Hepatocyte (in vitro differentiated cells): ENCODE data around the gene PIANP. TPM values are rescaled to one million over a fixed set of nuclear protein-coding genes. Genes with fewer than 3 reads are reported as not detected.
A peak's percentile ranks its signal among the peaks of the same experiment; 100 is the strongest.

Source experiments
- DNase-seq: peaks from one replicate; pipeline ENCODE4 v3.0.0-alpha.2; 2016; ENCODE audit warnings: low spot score
- H2AFZ ChIP-seq: fragments of 200-600 bp; sonication (generic); 2 replicates; pipeline ENCODE4 v1.6.0; 2016; ENCODE audit warnings: antibody characterized with exemption, mild to moderate bottlenecking
- H3K27ac ChIP-seq: fragments of 200-600 bp; sonication (generic); 2 replicates; pipeline ENCODE4 v1.5.1; 2016; ENCODE audit warnings: mild to moderate bottlenecking
- H3K27me3 ChIP-seq: fragments of 200-600 bp; sonication (generic); 2 replicates; pipeline ENCODE4 v1.6.1; 2016
- H3K36me3 ChIP-seq: fragments of 200-600 bp; sonication (generic); replicated peaks from 2 replicates; pipeline ENCODE4 v1.5.1; 2016; ENCODE audit warnings: low read depth; ENCODE audit not compliant: insufficient read depth
- H3K4me1 ChIP-seq: fragments of 200-600 bp; sonication (generic); 2 replicates; pipeline ENCODE4 v1.5.1; 2016; ENCODE audit warnings: mild to moderate bottlenecking, moderate library complexity; ENCODE audit not compliant: insufficient read depth
- H3K4me2 ChIP-seq: fragments of 200-600 bp; sonication (generic); 2 replicates; pipeline ENCODE4 v1.6.0; 2016
- H3K4me3 ChIP-seq: fragments of 200-600 bp; sonication (generic); 2 replicates; pipeline ENCODE4 v1.5.1; 2016; ENCODE audit warnings: mild to moderate bottlenecking
- H3K79me2 ChIP-seq: fragments of 200-600 bp; sonication (generic); 2 replicates; pipeline ENCODE4 v1.6.0; 2017; ENCODE audit warnings: mild to moderate bottlenecking
- H3K9me2 ChIP-seq: fragments of 200-600 bp; sonication (generic); replicated peaks from 2 replicates; pipeline ENCODE4 v1.6.0; 2017; ENCODE audit warnings: mild to moderate bottlenecking; ENCODE audit not compliant: insufficient read depth
- H3K9me3 ChIP-seq: fragments of 200-600 bp; sonication (generic); 2 replicates; pipeline ENCODE4 v1.5.1; 2016; ENCODE audit warnings: low read depth, mild to moderate bottlenecking
- H4K20me1 ChIP-seq: fragments of 200-600 bp; sonication (generic); 2 replicates; pipeline ENCODE4 v1.6.0; 2016; ENCODE audit warnings: mild to moderate bottlenecking; ENCODE audit not compliant: insufficient read depth, poor library complexity, severe bottlenecking
- EZH2 ChIP-seq: fragments of 200-600 bp; sonication (generic); IDR thresholded peaks from 2 replicates; pipeline ENCODE4 v1.6.1; 2016; ENCODE audit warnings: antibody characterized with exemption, mild to moderate bottlenecking, borderline replicate concordance
- EZH2phosphoT487 ChIP-seq: fragments of 200-600 bp; sonication (generic); IDR thresholded peaks from one replicate; pipeline ENCODE4 v1.6.1; 2018; ENCODE audit warnings: antibody characterized with exemption, mild to moderate bottlenecking, low read depth, moderate library complexity; ENCODE audit not compliant: unreplicated experiment, severe bottlenecking
- WGBS: methylation state at CpG from one replicate; pipeline ENCODE4 v1.1.6; 2016; ENCODE audit warnings: low lambda C conversion rate; ENCODE audit errors: missing lambda C conversion rate; 5-methylcytosine and 5-hydroxymethylcytosine counted together
- polyA plus RNA-seq: library from polyadenylated mRNA; unstranded; fragments of >200 nt; fragmentation: Nextera tagmentation; extraction: Ambion mirVana; gene quantifications from 2 replicates; pipeline ENCODE4 v1.2.1, GENCODE V29; 2016
- total RNA-seq: library from RNA; depleted of rRNA; stranded (reverse); fragments of >200 nt; gene quantifications from 2 replicates; pipeline ENCODE4 v1.2.3, GENCODE V29; 2014
- TF ChIP-seq, protein P1 (sequence below): fragments of 200-600 bp; sonication (generic); IDR thresholded peaks from 2 replicates; pipeline ENCODE4 v1.5.1; 2016; ENCODE audit warnings: antibody characterized with exemption, mild to moderate bottlenecking; ENCODE audit not compliant: poor library complexity

The PIANP gene
- total and polyA plus RNA-seq, 2 experiments from 2014 or later: 0.17 to 0.95 TPM

- DNase-seq: peak; percentile 63
- H3K79me2 ChIP-seq: no peaks in the 10 kb centered on the region
- no peak overlapping the region for H2AFZ ChIP-seq
- no peak overlapping the region for H3K27ac ChIP-seq
- WGBS: 76% methylated on average over 16 of the region's 17 CpGs
- no peak overlapping the region for H3K4me3 ChIP-seq
- H4K20me1 ChIP-seq: no peaks in the 10 kb centered on the region
- H3K9me3 ChIP-seq: no peaks in the 10 kb centered on the region
- H3K27me3 ChIP-seq: peaks cover 52% of the 10 kb centered on the region
- TF ChIP-seq, protein P1, sequence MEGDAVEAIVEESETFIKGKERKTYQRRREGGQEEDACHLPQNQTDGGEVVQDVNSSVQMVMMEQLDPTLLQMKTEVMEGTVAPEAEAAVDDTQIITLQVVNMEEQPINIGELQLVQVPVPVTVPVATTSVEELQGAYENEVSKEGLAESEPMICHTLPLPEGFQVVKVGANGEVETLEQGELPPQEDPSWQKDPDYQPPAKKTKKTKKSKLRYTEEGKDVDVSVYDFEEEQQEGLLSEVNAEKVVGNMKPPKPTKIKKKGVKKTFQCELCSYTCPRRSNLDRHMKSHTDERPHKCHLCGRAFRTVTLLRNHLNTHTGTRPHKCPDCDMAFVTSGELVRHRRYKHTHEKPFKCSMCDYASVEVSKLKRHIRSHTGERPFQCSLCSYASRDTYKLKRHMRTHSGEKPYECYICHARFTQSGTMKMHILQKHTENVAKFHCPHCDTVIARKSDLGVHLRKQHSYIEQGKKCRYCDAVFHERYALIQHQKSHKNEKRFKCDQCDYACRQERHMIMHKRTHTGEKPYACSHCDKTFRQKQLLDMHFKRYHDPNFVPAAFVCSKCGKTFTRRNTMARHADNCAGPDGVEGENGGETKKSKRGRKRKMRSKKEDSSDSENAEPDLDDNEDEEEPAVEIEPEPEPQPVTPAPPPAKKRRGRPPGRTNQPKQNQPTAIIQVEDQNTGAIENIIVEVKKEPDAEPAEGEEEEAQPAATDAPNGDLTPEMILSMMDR: peak; percentile 43
- no peak for TF ChIP-seq EZH2phosphoT487
- H3K9me2 ChIP-seq: no peaks in the 10 kb centered on the region
- no peak overlapping the region for H3K4me2 ChIP-seq
- H3K36me3 ChIP-seq: no peaks in the 10 kb centered on the region
- H3K4me1 ChIP-seq: peaks cover 10% of the 10 kb centered on the region
Measured at GRCh38 chr12:6697584-6698351, 2.8 kb downstream of the PIANP start.

DNA sequence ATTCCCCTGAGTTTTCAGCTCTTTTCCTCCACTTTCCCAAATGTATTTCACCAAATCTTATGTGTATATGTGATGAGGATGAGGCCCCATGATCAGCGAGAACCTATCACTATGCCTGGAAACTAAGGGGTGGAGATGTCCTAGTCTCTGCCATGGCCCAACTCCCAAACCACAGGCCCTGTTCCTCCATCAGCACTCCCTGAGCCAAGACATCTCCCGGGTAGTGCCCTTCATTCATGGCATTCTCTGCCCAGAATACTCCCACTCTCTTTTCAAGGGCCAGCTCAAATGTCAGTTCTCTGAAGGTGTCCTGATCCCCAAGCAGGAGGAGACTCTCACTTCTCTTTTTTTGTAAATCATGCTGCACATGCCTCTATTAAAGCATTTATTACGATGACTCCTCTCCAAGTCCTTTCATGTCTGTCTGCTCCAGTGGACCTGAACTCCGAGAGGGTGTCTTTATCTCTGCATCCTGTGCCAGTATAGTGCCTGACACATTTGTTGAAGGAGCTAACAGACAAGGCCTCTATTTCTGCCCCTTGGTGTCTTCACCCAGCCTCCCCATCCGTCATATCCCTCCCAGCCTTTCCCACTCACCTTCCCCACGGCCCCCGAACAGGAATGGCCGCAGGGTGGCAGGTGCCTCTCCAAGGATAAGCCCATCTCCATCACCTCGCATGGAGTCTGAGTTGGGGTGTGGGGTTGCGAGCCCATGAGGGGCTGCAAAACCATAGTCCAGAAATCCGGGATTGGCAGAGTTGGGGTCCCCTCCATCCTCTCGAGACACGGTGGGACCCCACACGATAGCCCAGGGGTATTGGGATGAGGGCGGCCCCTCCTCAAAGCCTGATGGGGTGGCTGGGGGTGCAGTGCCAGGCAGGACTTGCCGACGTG, 3.7 kb downstream of the PIANP start:
- Histone ChIP-seq H3K79me2 (no peaks in the 10 kb centered on the region), H2AFZ (no peak overlapping the region), H3K4me2 (no peak overlapping the region), H3K9me3 (no peaks in the 10 kb centered on the region), H3K4me3 (no peak overlapping the region), H3K9me2 (no peaks in the 10 kb centered on the region), H4K20me1 (no peaks in the 10 kb centered on the region), H3K36me3 (no peaks in the 10 kb centered on the region), H3K4me1 (peaks cover 10% of the 10 kb centered on the region), H3K27me3 (peaks cover 44% of the 10 kb centered on the region), H3K27ac (no peak overlapping the region)
- no peak for DNase-seq
- WGBS: 91% methylated on average over 17 of the region's 17 CpGs
- TF ChIP-seq, protein P1: no peak
- TF ChIP-seq EZH2 (no peak), EZH2phosphoT487 (no peak)

DNA sequence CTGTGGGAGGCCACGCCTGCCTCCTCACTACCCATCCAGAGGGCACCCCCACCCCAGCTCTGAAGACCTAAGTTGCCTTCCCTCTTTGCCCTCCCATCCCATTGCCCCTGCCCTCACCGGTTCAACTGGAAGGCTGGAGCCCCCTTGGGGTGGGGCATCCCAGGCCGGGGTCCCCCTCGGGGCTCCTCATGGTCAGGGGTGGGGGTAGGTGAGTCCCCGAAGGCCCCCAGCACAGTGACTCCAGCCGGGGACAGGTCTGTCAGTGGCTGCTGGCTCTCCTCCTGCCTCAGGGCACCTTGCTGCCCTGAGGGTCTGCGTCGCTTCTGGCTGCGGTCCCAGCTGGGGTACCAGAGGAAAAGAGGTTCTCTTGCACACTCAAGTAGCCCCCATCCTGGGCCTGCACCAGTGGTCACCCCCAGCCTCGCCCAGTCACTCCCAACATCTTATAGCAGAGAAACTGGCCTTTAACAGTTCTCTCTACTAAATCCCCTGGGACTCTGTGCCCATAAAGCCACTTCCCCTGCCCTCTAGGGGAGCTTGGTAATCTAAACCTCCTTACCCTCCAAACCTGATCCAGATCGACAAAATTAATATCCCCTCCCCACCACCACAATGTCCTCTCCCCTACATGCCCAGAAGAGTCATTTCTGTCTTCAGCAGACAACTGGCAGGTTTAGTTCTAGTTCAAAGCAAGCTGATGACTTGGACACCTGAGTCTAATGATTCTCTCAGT, 5.1 kb downstream of the PIANP start:
- H3K36me3 ChIP-seq: no peaks in the 10 kb centered on the region
- no peak overlapping the region for H3K4me3 ChIP-seq
- TF ChIP-seq, protein P1: no peak
- TF ChIP-seq EZH2phosphoT487: no peak
- TF ChIP-seq EZH2: no peak
- H3K27me3 ChIP-seq: peaks cover 32% of the 10 kb centered on the region
- no peak overlapping the region for H3K4me2 ChIP-seq
- no peak overlapping the region for H2AFZ ChIP-seq
- H3K27ac ChIP-seq: no peak overlapping the region
- WGBS: 86% methylated on average over 11 of the region's 11 CpGs
- no peaks in the 10 kb centered on the region for H3K9me2 ChIP-seq
- no peaks in the 10 kb centered on the region for H3K9me3 ChIP-seq
- H3K79me2 ChIP-seq: peaks cover 7% of the 10 kb centered on the region
- H3K4me1 ChIP-seq: peaks cover 6% of the 10 kb centered on the region
- DNase-seq: no peak
- no peaks in the 10 kb centered on the region for H4K20me1 ChIP-seq
